H54 (cell line): Measurements from ENCODE around the gene PRCP.
A peak's percentile ranks its signal among the peaks of the same experiment; 100 is the strongest.

Experiments used
- DNase-seq: peaks from one replicate; pipeline ENCODE4 v3.0.0; 2011; ENCODE audit warnings: low spot score, mixed read lengths; ENCODE audit not compliant: insufficient read length
- FAIRE-seq: peaks from 3 replicates; lab custom pipeline; 2011; peaks lifted over from hg19 to GRCh38; lab: Jason Lieb, UNC
- POLR2A ChIP-seq: IDR thresholded peaks from 2 replicates; pipeline ENCODE4 v1.6.1; 2011; ENCODE audit warnings: low read depth, mild to moderate bottlenecking, low read length

The PRCP gene

DNA sequence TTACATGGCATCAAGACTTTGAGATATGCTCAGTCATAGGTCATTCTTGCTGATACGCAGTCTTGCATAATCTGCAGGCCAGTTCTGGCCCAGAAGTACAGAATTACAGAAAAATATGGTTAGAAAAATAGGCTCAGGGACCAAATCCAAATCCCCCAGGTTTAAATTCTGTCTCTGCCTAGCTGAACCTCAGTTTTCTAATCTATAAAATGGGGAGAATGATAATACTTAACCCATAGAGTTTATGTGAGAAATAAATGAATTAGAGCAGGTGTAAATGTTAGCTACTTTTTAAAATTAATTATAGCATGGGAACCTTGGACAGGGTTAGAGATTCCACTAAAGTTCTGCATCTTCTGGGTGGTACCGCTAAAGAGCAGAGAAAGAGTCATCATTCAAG is 114.2 kb downstream of the PRCP start:
- no peak for DNase-seq
- no peak for TF ChIP-seq POLR2A
- no peak for FAIRE-seq

- TF ChIP-seq POLR2A: no peak
- DNase-seq (no peak), FAIRE-seq (no peak)
Observed at GRCh38 chr11:82782825-82783374, 117.3 kb downstream of the PRCP start.

GRCh38 chr11:82778776-82779175 is 121.5 kb downstream of the PRCP start:
- FAIRE-seq (no peak), DNase-seq (no peak)
- no peak for TF ChIP-seq POLR2A

DNA sequence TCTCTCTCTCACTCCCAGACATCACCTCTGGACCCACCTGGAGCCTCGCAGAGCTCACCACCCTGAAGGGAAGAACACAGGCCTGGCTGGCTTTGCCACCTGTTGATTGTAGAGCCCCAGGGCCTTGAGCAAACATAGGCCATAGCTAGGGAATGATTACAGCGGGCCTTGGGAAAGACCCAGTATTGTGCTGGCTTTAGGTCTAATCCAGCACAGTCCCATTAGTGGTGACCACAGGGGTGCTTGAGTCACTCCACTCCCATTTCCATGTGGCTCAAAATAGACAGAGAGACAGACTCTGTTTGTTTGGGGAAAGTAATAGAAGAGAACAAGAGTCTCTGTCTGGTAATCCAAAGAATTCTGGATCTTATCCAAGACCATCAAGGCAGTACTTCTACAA is 123.9 kb downstream of the PRCP start:
- FAIRE-seq: no peak

DNA sequence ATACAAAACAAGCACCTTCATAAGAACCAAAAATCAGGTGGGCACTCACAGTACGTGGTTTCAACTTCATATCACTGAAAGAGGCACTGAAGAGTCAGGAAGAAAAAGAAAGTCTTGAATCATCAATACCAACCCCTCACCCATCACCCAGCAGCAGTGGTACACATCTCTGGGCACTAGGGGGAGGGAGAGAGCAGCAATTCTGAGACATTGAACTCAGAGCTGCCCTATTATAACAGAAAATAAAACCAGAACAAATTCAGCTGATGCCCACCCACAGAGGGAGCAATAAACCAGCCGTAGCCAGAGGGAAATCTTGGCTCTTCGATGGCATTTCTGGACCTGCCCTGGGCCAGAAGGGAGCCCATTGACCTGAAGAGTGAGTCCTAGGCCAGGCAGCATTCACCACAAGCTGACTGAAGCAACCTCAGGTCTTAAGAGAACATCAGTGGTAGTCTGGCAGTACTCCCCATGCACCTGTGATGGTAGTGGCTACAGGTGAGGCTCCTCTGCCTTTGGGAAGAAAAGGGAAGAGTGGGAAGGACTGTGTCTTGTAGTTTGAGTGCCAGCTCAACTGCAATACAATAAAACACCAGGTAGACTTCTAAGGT is 124.4 kb downstream of the PRCP start:
- FAIRE-seq: peak; percentile 91
- DNase-seq: peak; percentile 35
- no peak for TF ChIP-seq POLR2A

More for the DNA sequence above, 123.9 kb downstream of the PRCP start:
- no peak for TF ChIP-seq POLR2A
- DNase-seq: no peak

GRCh38 chr11:82775218-82775617 is 125.0 kb downstream of the PRCP start:
- TF ChIP-seq POLR2A: no peak
- no peak for FAIRE-seq
- DNase-seq: no peak
